ENCODE measurements around the gene DIS3L2. TPM values are rescaled to one million over a fixed set of nuclear protein-coding genes. Genes with fewer than 3 reads are reported as not detected.

Gene DIS3L2
- total and polyA plus RNA-seq, 10 donors = 9.1 to 59.8 (median 35.4) TPM

DNA sequence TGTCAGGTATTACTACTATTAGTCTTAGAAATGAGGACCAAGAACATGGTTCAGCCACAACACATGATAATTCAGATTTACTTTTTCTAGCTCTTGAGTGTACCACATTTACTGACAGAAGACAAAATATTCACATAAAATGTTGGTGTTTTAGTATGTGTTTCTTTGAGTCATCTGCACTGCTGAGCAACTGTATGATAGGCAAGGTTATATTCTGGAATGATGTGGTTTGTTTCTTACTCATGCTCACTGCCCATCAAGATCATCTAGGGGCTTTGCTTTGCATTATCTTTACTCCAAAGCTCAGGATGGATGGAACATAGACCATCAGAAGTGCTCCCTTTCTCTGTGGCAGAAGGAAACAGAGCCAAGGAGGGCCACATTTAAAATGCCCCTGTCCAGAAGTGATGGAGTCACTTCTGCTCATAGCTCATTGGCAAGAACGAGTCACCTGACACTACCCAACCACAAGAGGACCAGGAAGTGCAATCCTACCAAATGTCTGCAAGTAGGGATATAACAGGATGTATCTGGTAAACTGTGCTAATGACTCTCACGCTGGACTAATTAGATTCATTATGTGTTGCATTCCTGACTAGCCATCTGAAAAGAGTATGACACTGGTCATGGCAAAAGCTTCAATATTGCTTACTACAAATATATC, 81.5 kb downstream of the DIS3L2 start:
- 83 to 98% (median 87%) methylated on average over 2 of the region's 2 CpGs for WGBS, 5 donors
- Histone ChIP-seq H3K27me3 (replicated peaks in 1 of 7) (no peaks in the 10 kb centered on the region), H3K4me3 (no peak overlapping the region), H3K36me3 (peaks cover 0 to 15% (median 0%) of the 10 kb centered on the region in 6 donors), H3K27ac (no peak overlapping the region), H3K4me1 (peaks cover 0 to 2% (median 0%) of the 10 kb centered on the region in 6 donors), H3K9me3 (no peaks in the 10 kb centered on the region)
- intact Hi-C loops (cut with DNase I; ENCODE audit: low total_unique reads) = no loop called here
- no peak for DNase-seq
- no peak for TF ChIP-seq POLR2AphosphoS5 (IDR thresholded peaks at IDR 0.05)
- TF ChIP-seq POLR2A (IDR thresholded peaks at IDR 0.05) = no peak
- TF ChIP-seq, protein P1, sequence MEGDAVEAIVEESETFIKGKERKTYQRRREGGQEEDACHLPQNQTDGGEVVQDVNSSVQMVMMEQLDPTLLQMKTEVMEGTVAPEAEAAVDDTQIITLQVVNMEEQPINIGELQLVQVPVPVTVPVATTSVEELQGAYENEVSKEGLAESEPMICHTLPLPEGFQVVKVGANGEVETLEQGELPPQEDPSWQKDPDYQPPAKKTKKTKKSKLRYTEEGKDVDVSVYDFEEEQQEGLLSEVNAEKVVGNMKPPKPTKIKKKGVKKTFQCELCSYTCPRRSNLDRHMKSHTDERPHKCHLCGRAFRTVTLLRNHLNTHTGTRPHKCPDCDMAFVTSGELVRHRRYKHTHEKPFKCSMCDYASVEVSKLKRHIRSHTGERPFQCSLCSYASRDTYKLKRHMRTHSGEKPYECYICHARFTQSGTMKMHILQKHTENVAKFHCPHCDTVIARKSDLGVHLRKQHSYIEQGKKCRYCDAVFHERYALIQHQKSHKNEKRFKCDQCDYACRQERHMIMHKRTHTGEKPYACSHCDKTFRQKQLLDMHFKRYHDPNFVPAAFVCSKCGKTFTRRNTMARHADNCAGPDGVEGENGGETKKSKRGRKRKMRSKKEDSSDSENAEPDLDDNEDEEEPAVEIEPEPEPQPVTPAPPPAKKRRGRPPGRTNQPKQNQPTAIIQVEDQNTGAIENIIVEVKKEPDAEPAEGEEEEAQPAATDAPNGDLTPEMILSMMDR (IDR thresholded peaks at IDR 0.05 in 8 of 11, conservative IDR thresholded peaks at IDR 0.05 in 3 of 11) = no peak

DNA sequence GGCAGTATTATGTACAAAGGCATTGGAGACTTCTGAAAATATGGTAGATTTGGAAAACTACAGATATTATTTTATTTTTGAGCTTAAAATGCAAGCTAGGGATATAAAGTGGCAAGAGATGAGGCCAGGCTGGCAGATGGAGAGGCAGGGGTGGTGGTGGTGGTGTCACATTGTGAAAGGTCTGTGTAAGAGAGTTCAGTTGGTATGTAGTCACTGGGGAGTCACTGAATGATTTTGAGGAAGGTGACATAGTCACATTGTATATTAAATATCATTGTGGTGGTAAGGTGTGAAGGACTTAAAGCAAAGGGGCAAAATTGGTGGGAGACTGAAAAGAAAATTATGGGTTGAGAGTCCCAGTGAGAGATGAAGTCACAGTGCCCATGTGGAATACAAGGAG, 82.5 kb downstream of the DIS3L2 start:
- H3K4me3 ChIP-seq = no peak overlapping the region
- no peak for DNase-seq
- intact Hi-C loops (cut with DNase I; ENCODE audit: low total_unique reads) = no loop called here
- no peaks in the 10 kb centered on the region for H3K9me3 ChIP-seq
- H3K27ac ChIP-seq = no peak overlapping the region
- no peaks in the 10 kb centered on the region for H3K27me3 ChIP-seq (replicated peaks in 1 of 7)
- no peaks in the 10 kb centered on the region for H3K4me1 ChIP-seq
- peaks cover 0 to 8% (median 0%) of the 10 kb centered on the region in 6 donors for H3K36me3 ChIP-seq
- no peak for TF ChIP-seq POLR2AphosphoS5 (IDR thresholded peaks at IDR 0.05)

DNA sequence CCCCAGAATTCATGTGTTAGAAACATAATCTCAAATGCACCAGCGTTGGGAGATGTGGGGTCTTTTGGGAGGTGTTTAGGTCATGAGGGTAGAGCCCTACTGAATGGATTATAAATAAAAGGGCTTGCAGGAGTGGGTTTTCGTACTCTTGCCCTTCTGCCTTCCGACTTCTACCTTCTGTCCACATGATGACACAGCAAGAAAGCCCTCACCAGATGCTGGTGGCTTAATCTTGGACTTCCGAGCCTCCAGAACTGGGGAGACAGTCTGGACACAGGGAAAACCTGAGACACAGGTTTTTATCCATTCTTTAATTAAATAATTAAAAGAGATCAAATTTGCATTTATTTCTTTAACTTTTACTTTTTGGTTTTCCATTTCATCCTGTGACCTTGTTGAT, 87.8 kb downstream of the DIS3L2 start:
- intact Hi-C loops (cut with DNase I; ENCODE audit: low total_unique reads) = no loop called here
- TF ChIP-seq, protein P1 (IDR thresholded peaks at IDR 0.05 in 8 of 11, conservative IDR thresholded peaks at IDR 0.05 in 3 of 11) = no peak
- TF ChIP-seq POLR2A (IDR thresholded peaks at IDR 0.05) (no peak), POLR2AphosphoS5 (IDR thresholded peaks at IDR 0.05) (no peak)

DNA sequence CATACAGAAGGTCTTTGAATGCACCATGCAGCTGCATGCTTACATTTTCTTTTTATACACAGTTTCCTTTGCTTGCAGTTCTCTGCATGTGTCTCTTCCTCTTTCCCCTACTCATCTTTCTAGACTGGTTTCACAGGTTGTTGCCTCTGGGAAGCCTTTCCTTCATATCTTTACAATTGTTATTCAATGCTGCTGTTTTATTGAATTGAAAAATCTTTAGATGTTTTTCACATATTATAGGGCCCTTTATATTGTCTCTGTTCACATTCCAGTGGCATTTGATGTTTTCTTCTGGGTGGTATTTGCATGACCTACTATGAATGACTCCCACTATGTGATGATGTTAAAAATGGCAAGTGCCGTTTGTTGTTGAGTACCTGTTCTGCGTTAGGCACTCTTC, 91.1 kb downstream of the DIS3L2 start:
- TF ChIP-seq, protein P1 (IDR thresholded peaks at IDR 0.05 in 8 of 11, conservative IDR thresholded peaks at IDR 0.05 in 3 of 11) = no peak
- no peak for TF ChIP-seq POLR2AphosphoS5 (IDR thresholded peaks at IDR 0.05)
- TF ChIP-seq POLR2A (IDR thresholded peaks at IDR 0.05) = no peak
- intact Hi-C loops (cut with DNase I; ENCODE audit: low total_unique reads) = no loop called here
- no peaks in the 10 kb centered on the region for H3K4me1 ChIP-seq
- 87 to 92% (median 90%) methylated on average over 2 of the region's 2 CpGs for WGBS, 5 donors
- no peaks in the 10 kb centered on the region for H3K9me3 ChIP-seq
- H3K36me3 ChIP-seq = no peaks in the 10 kb centered on the region
- no peak for DNase-seq
- H3K27ac ChIP-seq = no peak overlapping the region
- H3K4me3 ChIP-seq = no peak overlapping the region
- no peaks in the 10 kb centered on the region for H3K27me3 ChIP-seq (replicated peaks in 1 of 7)

More for the DNA sequence above, 87.8 kb downstream of the DIS3L2 start:
- peaks cover 0 to 8% (median 0%) of the 10 kb centered on the region in 6 donors for H3K36me3 ChIP-seq
- no peaks in the 10 kb centered on the region for H3K9me3 ChIP-seq
- no peak overlapping the region for H3K4me3 ChIP-seq
- WGBS, 5 donors = 92 to 98% (median 95%) methylated on average over 4 of the region's 4 CpGs
- H3K4me1 ChIP-seq = no peaks in the 10 kb centered on the region
- no peak for DNase-seq
- no peaks in the 10 kb centered on the region for H3K27me3 ChIP-seq (replicated peaks in 1 of 7)
- no peak overlapping the region for H3K27ac ChIP-seq
